ENCODE measurements around the gene PTPN9.
A peak's percentile ranks its signal among the peaks of the same experiment; 100 is the strongest.
"Not testable (repeated sequence)": the region's sequence is repeated elsewhere in the genome, so short reads cannot be mapped to it uniquely, and the experiment has no call there.

The PTPN9 gene

GRCh38 chr15:75582943-75583342 lies 3.8 kb upstream of the PTPN9 start:
- DNase-seq (ENCODE audit: low read depth in 2 of 2), result not testable (repeated sequence)

DNA sequence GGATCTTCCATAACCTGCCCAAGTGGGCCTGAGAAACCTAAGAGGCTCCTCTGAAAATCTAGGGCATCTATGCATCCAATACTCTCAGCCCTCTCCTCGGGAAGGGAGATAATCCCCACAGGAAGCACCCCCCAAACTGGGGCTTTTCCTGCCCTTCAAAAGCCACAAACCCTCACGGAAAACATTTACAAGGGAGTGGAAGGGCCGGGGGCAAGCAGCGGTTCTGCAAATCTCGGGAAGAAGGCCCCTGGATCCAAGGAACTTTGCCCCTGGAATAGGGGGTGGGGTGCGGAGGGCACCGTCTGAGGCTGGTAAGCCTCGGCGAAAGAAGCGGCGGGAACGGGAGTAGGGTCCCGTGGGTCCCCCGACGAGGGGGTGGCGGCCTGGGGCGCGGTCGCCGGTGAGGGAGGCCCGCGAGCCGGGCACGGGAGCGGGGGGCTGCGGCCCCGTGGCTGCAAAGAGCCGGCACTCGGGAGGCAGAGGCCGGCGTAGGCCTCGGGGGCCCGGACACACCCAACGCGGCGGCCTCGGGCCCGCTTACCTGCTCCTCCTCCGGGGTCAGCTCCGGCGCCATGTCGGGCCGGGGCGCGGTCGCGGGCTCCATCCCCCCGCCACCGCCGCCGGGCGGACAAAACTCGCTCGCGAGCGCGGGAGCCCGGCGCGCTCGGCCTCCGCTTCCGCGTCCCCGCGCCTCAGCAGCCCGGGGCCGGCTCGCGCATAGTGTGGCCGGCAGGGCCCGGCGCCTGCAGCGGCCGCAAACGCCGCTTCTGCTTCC lies 755 bp downstream of the PTPN9 start:
- peak in 1 of 2 donors; percentile 3 for DNase-seq (ENCODE audit: low read depth in 2 of 2)

DNA sequence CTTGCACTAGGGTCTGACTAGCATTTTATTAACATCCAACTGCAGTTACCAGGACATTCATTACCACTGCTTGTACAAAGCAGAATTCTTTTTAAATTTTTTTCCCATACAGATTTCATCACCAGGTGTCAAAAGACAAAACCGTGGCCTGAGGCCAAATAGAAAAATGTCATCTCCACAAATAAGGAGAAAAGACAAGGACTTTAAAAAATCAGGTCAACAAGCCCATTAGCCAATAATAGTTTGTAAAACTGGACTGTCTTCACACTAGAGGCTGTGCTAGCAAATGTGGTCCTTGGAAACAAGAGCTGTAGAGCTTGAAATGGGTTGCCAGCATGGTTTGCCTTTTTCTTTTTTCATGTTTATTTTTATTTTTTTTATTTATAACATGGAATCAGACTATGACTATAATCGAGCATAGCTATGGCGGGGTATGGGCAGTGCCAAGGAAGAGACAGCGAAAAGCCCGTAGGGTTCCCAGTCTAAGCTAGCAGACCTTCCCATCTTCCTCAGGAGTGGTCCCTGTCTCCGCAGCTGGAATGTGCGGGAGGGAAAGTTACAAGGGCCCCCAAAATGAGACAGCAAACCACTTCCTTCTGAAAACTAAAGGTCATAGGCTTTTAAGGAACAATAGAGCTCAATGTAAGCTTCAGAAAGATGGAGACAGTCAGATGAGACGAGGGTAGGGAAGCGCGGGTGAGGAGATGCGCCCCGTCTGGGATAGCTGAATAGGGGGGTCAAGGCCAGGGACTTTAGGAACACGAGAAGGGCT lies 1.5 kb downstream of the PTPN9 start:
- DNase-seq (ENCODE audit: low read depth in 2 of 2), result no peak

DNA sequence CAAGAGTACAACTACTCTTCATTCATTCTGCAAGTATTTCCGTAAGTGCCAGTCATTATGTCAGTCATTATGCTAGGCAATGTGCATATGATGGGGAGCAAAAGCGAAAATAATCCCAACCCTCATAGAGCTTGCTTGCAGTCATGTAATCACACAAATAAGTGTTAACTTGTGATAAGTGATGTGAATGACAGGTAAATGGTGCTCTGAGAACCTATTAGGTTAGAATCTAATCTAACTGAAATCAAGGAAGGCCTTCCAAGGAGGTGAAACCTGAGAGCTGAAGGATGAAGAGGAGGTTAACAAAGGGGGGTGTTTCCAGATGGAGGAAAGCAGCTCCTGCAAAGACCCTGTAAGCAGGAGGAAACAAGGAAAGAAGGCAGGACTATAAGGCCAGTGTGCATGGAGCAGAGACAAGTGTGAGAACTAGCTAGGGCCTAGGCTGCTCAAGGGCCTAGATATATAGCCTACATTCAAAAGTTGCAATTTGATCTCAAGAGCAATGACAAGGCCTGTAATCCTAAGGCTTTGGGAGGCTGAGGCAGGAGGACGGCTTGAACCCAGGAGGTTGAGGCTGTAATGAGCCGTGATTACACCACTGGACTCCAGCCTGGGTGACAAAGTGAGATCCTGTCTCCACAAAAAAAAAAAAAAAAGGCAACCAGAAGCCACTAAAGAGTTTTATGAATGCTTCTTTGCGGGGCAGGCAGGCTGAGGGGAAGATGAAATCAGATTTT lies 5.3 kb downstream of the PTPN9 start:
- DNase-seq (ENCODE audit: low read depth in 2 of 2), result no peak

DNA sequence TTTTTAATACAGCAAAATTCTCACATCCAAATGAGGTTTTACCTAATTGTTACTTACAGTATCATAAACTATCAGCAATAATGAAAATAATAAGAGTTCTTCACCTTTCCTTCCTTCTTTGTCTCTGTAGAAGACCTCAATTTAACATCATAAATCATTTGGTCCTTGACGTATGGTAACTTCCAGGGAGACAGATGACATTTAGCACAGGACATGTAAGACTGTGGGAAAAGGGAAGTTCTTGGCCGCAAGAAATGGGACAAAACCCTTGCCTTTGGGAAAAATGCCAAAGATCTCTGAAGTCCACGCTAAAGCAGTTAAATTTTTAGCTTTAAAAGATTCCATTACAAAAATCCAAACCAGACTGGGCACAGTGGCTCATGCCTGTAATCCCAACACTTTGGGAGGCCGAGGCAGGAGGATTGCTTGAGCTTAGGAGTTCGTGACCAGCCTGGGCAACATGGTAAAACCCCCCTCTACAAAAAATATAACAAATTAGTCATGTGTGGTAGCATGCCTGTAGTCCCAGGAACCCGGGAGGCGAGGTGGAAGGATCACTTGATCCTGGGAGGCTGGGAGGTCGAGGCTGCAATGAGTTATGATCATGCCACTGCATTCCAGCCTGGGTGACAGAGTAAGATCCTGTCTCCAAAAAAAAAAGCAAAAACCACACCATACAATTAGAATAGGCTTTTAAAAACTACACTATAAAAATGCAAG lies 8.8 kb downstream of the PTPN9 start:
- DNase-seq (ENCODE audit: low read depth in 2 of 2), result no peak

- no peak for DNase-seq (ENCODE audit: low read depth in 2 of 2)
These were observed 13.8 kb downstream of the PTPN9 start for GRCh38 chr15:75565062-75565970.

DNA sequence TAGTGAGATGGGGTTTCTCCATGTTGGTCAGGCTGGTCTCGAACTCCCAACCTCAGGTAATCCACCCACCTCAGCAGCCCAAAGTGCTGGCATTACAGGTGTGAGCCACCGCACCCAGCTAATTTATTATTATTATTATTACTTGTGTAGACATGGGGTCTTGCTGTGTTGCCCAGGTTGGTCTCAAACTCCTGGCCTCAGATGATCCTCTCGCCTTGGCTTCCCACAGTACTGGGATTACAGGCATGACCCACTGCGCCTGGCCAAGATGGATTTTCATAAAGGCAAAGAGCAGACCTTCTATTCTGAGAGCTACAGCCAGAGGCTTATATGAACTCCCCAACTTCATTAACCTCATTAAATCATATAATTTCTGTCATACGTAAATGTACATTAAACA lies 17.2 kb downstream of the PTPN9 start:
- no peak for DNase-seq (ENCODE audit: low read depth in 2 of 2)

GRCh38 chr15:75559360-75559759 lies 19.8 kb downstream of the PTPN9 start:
- not testable (repeated sequence) for DNase-seq (ENCODE audit: low read depth in 2 of 2)

GRCh38 chr15:75558955-75559354 lies 20.2 kb downstream of the PTPN9 start:
- not testable (repeated sequence) for DNase-seq (ENCODE audit: low read depth in 2 of 2)

DNA sequence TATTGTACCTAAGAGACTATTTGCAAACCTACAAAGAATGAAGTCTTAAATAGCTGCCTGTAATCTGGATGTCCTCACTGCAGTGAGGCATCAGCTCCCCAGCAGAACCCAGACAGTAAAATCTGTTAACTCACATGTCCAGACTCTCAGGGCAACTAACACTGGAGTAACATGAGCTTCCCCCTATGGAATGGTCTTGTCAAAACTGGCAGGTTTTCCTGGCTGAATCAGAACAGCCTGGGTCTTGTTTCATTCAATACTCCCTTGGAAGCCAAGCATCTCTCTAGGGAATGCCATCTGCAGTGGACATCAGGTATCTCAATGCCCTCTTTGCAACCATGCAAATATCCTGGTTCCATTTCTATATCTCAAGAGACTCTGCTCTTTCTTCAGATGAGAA lies 24.4 kb downstream of the PTPN9 start:
- no peak for DNase-seq (ENCODE audit: low read depth in 2 of 2)

- DNase-seq (ENCODE audit: low read depth in 2 of 2), result no peak
These were observed 25.5 kb downstream of the PTPN9 start for GRCh38 chr15:75553659-75554058.

GRCh38 chr15:75551091-75551490 lies 28.0 kb downstream of the PTPN9 start:
- no peak for DNase-seq (ENCODE audit: low read depth in 2 of 2)

- no peak for DNase-seq (ENCODE audit: low read depth in 2 of 2)
These were observed 34.1 kb downstream of the PTPN9 start for GRCh38 chr15:75545064-75545463.

- no peak for DNase-seq (ENCODE audit: low read depth in 2 of 2)
These were observed 34.8 kb downstream of the PTPN9 start for GRCh38 chr15:75544359-75544758.

DNA sequence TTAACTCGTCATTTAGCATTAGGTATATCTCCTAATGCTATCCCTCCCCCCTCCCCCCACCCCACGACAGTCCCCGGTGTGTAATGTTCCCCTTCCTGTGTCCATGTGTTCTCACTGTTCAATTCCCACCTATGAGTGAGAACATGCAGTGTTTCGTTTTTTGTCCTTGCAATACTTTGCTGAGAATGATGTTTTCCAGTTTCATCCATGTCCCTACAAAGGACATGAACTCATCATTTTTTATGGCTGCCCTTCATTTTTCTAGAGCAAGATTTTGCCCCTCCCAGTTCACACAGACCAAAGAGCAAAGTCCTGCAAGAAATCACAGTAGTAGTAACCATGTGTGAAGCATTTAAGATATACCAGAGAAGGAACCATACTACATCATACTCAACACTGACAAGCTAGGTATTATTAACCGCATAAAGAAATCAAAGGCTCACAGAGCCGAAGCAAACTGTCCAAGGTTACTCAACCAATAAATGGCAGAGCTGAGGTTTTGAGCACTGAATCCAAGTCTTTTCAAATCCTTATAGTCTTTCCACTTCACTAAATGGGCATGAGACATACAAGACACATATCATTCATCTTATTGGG lies 36.1 kb downstream of the PTPN9 start:
- not testable (repeated sequence) for DNase-seq (ENCODE audit: low read depth in 2 of 2)

DNA sequence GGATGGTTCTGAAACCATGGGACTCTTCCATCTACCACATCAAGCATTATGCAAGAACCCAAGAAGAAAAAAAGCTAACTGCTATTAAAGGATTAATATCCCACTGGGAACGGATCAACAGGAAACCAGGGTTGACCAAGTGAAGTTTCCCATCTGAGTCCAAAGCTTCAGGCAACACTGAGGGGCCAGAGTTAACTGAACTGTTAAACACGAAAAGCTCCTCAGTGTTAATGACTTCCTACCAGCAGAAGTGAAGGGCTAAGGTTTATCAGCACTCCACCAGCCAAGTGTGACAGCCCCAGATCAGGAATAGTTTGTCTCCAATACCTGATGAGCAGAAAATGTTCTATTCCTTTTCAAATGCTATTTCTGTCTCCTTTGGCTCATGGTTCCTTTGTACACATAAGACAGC lies 36.7 kb downstream of the PTPN9 start:
- DNase-seq (ENCODE audit: low read depth in 2 of 2), result no peak

GRCh38 chr15:75538376-75538775 lies 40.7 kb downstream of the PTPN9 start:
- DNase-seq (ENCODE audit: low read depth in 2 of 2), result no peak

DNA sequence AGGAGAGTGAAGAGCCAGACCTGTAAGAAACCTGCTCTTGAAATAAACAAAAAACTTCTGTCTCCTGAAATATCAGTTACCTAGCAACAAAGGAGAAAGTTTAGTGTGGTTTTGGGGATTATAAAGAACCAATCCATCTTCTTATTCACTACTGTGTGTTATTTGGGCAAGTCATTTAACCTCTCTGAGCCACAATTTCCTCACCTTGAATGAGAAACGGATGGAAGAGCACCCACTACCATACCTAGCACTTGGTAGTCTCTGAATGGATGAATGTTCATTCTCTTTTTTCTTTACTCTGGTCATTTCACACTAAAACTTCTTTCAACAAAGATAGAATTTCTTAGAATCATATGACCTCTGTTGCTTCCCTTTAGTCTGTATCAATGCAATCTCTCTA lies 45.2 kb downstream of the PTPN9 start:
- no peak for DNase-seq (ENCODE audit: low read depth in 2 of 2)

DNA sequence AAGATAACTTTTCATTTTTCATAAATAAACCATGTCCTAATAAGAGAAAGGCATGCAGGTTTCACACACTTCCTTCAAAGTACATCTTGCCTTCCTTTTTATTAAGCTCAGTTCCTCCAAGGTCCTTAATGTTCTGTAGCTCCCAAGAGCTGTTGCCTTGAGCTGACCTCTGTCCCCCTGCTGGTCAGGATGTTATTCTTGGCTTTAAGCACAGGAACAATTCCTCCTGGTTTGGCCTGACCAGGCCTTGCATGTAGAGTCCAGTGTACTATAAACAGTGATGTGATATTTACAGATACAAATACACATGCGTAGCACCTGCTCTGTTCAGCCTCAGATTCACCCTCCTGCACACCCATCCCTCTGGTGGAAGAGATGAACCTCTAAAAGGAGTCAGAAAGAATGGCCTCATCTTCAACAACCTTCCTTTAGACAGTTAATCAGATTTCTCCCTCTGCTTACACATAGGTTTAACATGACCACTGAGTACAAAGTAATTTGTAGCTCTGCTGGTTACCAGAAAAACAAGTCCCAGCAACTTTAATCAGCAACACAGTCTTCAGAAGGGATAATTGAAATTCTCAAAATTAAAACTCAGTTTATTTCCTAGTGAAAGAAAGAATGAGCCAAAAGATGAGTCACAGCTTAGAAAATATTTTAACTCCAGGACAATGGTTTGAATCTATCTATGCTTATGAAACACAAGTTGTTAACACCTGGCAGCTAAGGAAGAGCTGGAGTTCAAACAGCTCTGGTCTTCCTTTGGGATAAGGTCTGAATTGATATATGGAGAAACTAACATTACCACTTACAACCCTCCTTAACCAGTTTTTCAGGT lies 46.5 kb downstream of the PTPN9 start:
- no peak for DNase-seq (ENCODE audit: low read depth in 2 of 2)
